ENCODE data around the gene LCP2.

LCP2 gene

DNA sequence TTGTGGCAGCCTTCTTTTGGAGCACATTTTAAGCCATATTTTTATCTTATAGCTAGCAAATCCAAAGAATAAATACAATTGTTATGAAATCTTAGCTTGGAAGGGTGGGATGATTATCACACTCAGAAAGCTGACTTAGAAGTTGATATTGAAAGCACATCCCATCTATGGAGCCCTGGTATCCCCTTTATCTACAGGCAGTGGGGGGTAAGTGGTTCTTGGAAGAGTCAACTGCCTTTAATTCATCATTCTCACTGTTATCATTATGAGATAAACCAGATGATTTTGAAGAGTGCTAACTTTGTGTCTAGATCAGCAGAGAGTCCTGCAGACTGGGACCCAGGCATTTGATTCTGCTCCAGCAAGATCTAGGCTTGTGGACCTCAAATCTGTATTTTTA, 3.0 kb downstream of the LCP2 start:
- DNase-seq = no peak

DNA sequence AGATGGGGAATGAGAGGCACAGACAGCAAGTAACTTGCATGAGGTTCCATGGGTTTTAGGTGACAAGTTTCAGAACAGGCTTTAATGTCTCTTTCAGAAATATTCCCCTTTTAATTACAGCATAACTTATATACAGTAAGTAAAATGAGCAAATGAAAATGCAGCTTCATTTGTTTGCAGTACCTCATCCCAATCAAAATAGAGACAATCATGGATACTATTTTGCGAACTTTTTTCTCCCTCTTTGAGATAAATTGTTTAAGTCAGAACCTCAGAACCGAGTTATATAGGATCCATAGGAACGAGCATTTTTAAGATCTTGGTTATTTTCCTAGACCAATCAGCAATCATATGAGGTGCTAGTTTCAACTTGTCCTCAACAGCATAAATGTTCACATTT, 3.5 kb downstream of the LCP2 start:
- no peak for DNase-seq

DNA sequence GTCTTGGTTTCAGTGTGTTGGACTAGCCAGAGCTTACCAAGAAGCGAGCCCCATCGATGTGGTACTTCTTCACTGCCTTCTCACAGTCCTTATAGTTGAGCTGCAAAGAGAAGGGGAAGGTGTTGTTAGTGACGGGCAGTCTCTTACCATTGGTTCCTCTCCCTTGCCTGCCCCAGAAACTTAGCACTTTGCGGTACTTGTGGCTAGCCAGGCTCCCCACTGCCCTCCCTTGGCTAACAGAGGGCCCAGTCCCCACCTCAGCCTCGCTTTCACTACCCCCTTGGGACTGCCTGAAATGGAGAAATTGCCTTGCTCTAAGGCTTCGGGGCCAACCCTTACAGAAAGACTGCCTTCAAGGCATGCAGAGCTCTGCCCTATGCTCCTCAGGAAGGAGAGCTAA, 4.3 kb downstream of the LCP2 start:
- no peak for DNase-seq

DNA sequence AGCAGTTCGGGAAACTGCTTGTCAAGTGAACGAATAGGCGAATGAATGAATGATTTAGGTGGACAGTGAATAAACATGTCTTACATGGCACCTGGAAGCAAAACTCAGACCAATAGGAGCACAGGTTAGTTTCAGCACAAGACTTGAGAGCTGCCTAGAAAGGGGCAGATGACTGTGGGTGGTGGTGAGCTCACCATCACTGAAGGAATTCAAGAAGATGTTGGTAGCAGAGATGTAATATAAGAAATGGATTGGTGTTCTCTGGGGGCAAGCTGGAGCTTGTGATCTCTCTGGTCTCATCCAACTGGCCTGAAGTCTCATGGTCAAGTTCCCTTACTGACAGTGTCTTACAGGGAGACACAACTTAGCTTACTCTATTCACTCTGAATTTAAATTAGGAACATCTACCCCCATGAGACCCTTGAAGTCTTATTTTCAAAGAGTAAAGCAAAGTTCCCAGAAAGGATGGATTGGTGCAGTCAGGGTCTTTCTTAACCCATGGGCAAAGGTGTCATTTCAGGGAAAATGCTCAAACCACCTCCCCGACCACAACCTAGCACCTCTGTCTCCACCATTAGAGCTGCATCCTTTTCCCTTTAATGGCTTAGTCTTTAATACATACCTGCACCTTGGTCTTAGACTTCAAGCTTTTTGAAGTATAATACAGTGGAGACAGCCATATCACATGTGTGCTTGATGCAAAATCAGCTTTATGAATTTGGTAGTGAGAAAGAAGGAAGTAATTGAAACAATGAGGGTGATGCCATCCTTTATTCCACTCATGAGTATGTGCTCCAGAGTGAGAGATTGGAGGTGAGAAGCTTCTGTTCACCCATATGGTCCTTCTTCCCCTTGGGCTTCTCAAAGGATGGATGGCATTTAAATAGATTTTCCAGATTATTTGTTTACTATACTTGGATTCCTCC, 5.1 kb downstream of the LCP2 start:
- no peak for DNase-seq

DNA sequence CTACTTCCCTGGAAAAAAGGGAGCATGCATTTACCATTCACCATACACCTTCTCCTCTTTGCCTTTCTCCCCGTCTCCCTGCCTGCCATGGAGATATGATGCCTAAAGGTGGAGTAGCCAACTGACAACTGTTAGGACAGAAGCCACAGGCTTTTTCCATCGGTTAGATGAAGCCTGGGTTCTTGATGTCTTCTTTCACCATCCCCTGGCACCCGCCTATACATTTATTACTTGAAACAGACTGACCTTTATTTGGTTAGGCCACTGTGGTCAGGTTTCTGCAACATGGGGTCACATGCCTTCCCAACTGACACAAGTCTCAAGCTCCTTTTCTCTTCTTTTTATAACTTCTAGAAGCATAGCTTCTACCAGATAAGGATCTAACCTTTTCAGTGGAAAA, 7.1 kb downstream of the LCP2 start:
- DNase-seq = no peak

DNA sequence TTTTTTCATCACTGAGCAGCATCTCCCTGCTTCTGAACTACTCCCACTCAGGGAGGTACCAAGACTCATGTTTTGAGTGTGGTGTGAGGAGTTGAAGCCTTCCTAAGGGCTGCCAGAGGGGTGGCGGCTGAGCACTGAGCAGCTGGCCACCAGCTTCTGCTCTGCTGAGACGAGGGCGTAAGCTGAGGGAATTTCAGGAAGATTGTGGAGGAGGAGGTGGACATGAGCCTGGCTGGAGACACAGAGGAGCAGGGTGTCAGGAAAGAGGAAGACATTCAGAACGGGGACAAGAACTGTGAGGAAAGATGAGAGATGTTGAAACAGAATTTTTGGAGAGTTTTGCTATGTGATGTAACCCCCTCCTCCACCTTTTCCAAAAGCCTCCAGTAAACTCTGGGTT, 7.8 kb downstream of the LCP2 start:
- no peak for DNase-seq

DNA sequence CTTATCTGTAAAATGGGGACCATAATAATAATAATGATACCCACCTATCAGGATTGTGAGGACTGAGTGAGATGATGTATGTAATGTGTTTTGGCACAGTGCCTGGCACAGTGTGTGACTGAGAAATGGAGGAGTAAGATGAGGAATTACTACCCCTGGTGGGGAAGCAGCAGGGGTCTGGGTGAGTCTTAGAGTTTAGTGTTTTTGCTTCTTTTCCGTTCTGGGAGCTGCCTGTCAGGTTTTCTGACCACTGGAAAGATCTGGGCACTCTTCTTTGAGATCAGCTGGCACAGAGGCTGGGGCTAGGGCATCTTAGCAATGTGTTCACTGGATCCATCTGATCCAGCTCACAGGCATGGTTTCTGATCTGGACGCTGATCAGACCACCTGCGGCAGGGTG, 8.5 kb downstream of the LCP2 start:
- no peak for DNase-seq

DNA sequence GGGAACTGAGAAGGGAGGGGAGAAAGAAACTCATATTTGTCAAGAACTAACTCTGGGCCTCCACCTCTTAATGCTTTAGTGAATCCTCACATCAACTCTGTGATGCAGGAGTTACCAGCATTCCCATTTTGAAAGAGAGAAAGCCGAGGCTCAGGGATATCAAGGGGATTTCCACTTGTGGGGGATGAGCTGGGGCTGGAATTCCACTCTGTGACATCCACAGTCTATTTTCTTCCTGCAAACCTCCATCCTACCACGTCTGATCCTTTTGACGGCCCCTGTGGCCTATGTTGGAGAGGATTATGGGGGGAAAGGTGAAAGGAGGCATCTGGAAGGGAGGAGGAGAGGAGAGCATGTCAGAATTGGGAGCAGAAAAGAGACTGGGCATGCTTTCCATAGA, 9.0 kb downstream of the LCP2 start:
- no peak for DNase-seq

DNA sequence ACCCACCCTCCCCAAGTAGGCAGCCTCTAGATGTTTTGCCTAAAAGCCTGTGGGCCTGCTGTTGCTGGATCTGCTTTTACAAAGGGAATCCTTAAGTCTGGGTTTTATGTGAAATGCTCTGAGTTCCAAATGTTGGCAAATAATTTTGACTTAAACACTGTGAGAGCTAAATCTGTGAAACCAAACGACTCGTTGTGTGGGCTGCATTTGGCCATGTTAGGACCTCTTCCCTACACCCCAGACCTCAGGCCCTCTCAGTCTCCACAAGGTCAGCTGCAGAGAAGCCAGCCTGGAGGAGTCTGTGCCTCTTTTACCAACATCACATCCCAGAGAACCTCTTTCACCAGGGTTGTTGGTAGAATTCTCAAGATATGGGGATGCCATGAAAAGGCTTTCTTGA, 9.4 kb downstream of the LCP2 start:
- DNase-seq = no peak

DNA sequence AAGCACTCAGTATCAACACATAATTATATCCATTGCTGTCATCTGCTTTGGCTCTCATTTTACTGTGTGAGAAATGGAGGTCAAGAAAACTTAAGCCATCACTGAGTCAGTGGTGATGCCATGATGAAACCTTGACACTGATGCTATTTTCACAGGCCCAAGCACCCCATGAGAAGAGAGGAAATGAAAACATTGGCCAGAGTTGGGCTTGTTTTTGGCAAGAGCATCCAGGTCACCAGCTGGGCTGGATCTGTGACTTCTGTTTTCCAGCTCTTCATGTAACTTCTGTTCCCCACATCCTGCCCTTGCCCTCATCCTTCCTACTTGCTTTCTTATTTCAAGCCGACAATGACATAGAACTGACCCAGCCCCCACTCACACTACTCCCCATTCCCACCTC, 10.0 kb downstream of the LCP2 start:
- DNase-seq = no peak

DNA sequence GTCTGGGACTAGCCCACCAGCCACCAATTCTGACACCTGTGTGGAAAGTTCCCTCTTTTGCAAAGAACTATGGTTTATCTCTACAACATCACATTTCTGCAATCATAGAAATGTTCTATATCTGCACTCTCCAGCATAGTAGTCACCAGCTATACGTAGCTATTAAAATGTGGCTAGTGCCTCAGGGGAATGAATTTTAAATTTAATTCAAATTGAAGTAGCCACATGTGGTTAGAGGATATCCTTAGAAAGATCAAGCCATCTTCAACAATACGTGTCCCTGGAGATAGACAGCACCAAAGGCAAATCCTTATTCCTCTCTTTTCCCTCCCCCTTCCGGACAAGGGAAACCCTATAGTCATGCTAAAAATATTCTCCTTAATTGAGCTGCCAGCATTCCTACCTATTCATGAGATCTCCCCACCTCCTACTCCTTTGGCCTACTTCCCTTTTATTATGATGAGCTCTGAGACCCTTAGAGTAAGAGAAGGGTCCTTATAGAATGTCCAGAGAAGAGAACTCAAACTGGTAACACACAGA, 11.1 kb downstream of the LCP2 start:
- no peak for DNase-seq

DNA sequence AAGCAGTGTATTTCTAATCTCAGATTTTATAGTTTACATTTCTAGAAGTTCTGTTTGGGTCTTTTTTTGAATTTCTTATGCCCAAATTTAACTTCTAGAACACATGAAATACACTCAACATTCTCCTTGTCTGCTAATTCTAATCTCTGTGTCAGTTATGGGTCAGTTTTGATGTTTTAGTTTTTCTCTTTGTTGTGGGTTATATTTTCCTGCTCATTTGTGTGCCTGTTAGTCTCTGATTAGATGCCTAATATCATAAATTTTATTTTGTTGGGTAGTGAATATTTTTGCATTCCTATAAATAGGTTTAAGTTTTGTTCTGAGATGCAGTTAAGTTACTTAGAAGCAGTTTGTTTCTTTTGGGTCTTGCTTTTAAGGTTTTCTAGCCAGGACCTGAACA, 12.4 kb downstream of the LCP2 start:
- no peak for DNase-seq

DNA sequence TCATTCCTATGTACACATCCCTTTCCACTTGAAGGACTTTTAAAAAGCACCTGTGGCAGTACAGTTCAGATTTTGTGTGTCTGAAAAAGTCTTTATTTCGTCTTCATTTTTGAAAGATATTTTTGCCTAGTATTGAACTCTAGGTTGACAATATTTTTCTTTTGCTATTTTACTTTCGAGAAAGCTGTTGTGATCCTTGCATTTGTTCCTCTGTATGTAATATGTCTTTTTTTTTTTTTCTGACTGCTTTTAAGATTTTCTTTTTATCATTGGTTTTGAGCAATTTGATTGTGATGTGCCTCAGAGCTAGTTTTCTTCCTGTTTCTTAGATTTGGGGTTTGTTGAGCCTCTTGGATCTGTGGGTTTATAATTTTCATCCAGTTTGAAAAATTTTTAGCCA, 13.3 kb downstream of the LCP2 start:
- no peak for DNase-seq

DNA sequence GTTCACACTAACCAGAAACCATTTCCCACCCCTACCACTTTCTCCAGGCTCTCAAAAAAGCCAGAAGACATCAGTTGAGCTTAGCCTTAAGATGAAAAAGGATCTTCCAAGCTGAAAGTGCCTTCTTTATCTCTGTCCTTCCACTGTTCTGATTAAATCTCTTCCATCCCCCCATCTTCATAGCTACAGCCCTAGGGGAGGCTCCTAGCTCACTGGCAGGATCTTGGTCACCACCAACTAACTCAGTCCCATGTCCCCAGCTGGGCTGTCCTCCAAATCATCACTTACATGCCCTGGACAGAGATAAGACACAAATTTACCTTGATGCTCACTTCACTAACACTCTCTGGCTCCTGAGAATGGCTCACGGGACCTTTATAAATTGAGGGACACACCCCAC, 14.3 kb downstream of the LCP2 start:
- no peak for DNase-seq

DNA sequence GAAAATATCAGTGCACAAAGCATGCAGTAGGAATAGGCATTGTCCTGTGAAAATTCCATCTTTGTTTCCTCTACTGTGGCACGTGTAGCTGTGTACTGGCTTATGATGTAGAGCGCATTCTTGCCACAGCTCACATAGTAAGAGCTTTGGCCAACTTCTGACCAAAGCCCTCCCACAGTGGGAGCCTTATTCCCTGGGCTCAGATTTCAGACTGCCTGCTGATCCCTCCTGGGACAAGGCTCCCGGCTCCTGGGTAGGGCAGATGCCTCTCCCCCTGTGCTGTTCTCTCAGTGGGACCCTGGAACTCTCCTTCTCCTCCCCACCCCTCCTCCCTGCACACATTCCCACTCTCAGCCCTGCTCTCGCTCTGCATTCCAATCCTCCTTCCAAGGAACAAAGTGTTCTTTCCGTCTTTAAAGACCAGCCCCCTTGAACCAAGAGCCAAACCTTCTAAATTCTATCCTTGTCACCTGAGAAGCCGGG, 17.5 kb downstream of the LCP2 start:
- DNase-seq = no peak

DNA sequence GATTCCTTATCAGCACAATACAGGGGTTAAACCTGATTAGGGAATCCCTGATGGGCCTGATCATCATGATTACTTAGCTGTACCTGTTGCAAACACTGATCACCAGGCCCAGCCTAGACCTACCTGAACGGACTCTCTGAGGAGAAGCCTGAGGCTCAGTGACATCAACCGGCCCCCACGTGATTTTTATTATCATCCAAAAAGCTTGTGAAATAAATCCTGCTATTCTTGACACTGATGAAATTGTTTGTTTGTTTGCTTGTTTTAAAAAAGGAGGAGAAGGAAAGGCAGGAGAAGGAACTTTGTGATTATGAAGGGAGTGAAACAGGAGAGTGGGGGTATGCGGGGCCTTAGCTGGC, 18.1 kb downstream of the LCP2 start:
- DNase-seq = no peak

DNA sequence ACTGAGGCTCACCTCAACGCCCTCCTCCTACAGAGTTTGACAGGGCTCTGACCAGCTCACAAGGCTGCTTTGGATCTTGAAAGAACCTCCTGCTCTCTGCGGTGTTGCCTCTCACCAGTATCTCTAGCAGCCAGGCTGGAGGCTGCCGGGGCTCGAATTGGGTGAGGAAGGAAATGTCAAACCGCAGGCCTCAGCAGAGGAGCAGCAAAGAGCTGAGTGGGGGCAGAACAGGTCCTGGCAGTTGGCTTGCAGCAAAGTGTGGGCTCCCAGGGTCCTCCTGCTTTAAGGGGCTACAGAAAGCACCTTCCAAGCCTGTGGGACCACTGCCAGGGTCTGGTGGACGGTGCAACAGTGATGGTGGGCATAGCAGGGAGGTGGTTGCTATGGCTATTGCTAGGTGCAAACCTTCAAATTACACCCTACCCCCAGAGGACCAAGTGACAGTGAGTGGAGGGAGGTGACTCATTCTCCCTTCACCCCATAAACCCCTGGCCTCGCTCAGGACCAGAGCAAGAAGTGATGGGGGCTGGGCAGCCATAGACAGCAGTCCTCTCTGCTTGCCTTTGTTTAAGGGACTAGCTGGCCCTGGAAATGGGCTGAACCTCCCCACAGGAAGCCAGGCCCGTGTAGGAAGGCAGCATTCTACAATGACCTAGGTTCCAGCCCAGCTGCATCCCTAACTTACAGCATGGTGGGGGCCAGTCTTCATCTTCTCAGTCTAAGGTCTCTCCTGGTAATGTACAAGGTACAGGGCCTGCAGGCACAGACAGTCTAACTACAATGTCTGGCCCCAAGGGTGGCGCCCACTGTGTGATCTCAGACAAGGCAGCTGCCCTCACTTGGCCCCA, 18.7 kb downstream of the LCP2 start:
- peak in 1 of 2 donors; percentile 47 for DNase-seq

DNA sequence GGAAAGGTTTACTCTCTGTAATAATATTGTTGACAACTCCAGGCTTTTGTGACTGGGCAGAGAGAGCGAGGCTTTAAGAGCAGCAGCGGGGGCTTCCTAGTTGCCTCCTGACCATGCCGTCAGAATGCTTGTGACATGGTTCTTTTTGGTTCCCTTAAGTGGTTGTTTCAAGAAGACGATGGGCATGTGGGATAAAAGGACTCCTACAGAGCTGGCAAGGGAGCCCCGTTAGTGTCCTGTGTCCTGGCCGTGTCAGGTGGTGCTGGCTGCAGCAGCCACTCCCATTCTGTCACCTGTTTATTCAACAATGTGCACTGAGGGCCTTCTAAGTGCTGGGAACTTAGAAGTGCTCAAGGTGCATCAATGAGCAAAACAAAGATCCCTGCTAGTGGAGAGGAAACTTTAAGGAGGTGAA, 19.7 kb downstream of the LCP2 start:
- DNase-seq = no peak

DNA sequence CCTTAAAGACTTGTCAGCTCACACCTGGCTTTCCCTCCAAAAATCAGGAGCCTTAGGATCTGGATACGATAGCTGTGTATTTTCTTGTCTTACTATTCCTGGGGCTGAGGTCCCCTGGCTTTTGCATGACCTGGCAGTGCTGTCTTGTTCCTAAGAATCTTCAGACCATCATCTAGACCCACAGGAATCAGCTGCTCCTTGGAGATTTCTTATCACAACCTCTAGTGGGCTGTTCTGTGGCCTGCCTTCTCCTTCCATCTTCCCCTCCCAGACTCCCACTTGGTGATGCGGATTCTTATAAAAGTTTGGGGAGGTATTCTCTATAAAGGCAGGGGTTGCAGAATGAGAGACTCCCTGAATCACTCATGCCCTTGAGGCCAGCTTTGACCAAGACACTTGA, 21.4 kb downstream of the LCP2 start:
- no peak for DNase-seq

DNA sequence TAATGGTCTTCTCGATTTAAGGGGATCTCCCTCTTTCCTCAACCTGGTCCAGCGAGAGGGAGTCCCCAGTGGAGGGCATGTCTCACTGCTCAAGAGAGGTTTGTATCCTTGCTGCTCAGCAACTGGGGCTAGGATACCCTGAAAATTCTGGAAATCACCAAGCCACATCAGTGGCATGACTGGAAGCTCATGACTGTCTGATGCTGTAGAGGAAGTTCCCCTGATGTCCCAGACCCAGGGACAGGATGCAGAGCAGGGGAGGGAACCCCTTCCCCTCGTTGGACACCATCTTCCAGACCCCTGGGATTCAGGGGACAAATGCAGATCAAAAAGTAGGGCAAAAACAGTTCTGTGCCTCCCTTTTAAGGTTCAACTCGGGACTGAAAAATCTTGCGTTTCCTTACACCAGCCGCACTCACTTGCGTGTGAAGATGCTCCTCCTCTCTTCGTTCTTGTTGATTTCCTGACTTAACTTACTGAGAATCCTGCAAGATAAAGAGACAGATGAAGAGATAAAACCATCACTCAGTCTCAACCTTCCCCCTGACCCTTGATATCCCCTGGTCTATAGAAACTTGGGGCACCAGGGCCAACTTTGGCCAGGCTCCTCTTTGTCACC, 22.1 kb downstream of the LCP2 start:
- no peak for DNase-seq

DNA sequence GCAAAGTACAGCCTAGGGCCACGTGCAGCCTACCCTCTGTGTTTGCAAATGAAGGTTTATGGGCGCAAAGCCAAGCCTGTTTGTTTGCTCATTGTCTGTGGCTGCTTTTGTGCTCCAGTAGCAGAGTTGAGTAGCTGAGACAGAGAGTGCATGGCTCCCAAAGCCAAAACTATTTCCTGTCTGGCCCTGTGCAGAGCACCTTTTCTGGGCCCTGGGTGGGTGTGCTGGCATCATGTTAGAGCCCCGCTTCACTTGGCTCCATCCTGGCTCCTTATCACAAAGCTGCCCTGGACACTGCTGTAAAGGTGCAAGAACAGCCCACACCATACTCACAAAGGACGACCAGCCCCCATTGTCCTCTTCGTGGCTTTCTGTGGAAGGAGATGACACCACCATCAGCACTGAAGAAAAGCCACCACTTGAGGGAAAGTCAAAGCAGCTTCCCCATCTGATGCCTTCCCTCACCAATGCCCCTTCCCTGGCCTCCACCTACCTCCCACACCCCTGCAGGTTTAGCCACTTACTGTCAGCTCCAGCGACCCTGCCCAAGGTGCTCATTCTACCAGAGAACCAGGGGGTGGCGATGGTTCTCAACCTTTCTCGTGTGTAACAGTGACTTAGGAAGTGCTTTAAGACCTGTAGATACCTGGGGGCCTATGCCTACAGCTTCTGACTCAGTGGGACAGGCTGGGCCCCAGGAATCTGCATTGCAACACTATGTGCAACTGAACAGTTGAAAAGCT, 23.4 kb downstream of the LCP2 start:
- peak in 1 of 2 donors; percentile 30 for DNase-seq

DNA sequence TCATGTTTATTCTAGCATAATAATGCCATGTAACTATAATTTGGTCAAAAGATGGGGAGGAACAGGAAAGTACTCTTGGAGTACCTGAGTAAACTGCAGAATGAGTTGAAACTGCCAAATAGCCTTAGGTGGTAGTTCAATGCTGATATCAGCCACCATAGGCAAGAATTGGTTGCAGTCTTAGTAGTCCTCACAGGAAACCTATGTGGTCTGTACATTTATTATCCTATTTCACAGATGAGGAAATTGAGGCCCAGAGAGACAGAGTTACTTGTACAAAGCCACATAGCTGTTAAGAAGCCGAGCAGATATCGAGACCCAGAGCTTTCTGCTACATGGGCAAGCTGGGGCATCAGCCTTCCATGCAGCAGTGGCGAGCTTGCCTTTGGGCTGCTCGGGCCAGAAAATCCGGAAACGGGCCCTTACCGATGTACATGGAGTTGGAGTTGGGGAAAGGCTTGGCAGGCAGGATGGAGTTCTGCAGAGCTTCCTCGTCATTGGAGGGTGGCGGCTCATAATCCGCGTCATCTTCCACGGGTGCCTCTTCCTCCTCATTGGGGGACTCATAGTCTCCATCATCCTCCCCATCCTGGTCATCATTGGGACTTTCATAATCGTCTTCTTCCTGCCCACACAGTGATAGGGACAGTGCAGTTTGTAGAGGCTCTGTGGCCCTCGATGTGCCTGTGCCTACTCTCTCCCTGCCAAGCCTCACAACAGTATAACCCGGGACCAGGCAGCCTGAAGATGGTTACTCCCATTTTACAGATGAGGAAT, 27.1 kb downstream of the LCP2 start:
- no peak for DNase-seq
